HG03045 (cell line): ENCODE results near the gene FCHSD2.

Experiments
- ATAC-seq: cut with Tn5 transposase; IDR thresholded peaks from one replicate; pipeline ENCODE4 v1.9.1; 2021; ENCODE audit warnings: mild to moderate bottlenecking, moderate library complexity; ENCODE audit not compliant: unreplicated experiment

The FCHSD2 gene

GRCh38 chr11:72826942-72827480 lies 315.1 kb downstream of the FCHSD2 start:
- no peak for ATAC-seq

DNA sequence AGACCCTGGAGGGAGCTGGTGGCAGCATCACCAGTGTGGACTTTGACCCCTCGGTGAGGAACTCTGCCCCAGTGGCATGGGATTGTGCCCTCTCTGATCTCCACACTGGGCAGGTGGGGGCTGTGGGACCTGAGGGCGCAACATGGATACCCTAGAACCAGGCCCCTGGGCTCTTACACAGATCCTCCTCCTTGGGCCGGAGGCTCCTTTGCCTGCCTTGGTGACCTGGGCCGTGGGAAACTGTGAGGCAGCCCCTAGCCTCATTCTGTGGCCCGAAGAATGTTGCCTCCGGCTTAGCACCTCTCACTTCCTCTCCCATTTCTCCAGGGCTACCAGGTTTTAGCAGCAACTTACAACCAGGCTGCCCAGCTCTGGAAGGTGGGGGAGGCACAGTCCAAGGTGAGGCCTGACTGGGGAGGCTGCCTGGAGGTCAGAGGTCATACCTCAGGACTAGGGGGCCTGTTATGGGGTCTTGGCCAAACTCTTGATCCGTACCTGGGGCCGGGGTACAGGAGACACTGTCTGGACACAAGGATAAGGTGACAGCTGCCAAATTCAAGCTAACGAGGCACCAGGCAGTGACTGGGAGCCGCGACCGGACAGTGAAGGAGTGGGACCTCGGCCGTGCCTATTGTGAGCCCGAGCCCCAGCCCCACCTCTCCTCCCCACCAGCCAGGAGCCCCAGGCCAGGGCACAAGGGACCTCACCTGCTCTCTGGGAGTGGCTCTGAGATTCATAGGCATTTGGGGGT lies 315.8 kb downstream of the FCHSD2 start:
- no peak for ATAC-seq

DNA sequence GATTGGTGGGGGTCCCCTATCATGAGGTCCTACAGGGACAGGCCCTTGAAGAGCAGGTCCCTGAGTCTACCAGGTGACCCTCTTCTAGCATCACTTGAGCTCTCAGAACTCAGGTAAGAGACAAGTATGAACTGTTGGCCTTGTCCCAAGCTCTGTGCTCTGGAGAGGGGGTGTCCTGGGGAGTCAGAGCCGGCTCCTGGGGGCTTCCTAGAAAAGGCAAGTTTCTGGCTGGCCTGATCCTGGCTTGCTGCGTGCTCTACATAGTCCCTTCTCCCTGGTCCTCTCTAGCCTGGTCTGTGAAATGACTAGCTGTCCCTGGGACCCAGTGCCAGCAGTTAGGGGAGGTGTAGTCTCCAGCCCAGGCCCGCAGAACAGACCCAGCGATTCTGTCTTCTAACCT lies 316.5 kb downstream of the FCHSD2 start:
- no peak for ATAC-seq

DNA sequence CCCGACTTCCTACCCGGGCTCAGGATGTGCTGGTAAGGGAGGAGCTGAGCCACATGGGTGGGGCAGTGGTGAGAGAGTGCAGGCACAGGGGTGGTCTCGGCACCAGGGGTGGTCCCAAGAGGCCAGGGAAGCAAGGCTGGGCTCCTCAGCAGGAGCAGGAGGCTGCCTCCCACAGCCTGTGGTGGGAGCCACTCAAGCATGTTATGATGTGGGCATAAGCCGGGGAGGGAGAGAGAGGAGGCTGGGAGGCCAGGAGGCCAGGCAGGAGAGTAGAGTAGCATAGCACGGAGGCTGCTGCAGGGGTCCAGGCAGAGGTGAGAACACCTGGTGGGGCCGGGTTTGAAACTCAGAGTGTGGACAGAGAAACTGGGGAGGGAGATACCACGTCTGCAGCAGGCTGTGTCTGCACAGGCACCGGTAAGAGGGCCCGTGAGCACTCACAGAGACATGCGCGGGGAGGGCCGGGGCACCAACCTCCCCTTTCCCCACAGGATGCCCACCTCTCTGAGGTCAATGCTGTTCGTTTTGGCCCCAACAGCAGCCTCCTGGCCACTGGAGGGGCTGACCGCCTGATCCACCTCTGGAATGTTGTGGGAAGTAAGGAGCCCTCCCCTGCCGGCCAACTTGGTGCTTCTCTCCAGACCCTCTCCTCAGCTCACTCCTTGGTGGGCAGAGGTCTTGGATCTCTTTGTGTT lies 317.2 kb downstream of the FCHSD2 start:
- no peak for ATAC-seq

GRCh38 chr11:72824020-72824419 lies 318.1 kb downstream of the FCHSD2 start:
- no peak for ATAC-seq

DNA sequence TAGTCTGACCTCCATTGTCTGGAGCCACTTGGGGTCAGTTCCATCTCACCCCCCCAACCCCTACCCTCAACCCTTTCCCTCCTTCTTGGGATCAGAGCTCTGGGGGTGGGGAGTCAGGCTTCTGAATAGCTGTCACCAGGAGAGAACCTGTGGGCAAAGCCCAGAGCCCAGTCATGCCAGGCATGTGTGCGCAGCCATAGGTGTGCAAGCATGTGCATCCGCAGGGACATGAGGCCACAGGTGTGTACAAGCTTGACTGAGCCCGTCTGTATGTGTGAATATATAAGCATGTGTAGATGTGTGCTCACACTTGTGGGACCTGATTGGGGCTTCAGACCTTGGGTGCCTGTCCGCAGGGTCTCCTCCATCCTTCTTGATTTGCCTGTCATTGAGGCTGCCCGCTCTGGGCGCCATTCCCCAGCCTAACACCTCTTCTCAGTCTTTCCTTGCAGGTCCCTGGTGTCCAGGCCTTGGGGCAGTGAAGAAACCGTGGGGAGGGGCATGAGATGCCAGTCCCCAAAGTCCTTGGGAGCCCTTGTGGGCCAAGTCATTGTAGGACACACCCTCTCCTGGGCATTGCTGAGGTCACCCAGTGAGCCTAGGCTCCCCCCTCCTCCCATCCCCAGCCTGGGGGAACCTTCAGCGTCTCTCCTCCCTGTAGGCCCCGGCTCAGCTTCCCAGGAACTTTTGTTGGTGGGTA lies 318.9 kb downstream of the FCHSD2 start:
- no peak for ATAC-seq

DNA sequence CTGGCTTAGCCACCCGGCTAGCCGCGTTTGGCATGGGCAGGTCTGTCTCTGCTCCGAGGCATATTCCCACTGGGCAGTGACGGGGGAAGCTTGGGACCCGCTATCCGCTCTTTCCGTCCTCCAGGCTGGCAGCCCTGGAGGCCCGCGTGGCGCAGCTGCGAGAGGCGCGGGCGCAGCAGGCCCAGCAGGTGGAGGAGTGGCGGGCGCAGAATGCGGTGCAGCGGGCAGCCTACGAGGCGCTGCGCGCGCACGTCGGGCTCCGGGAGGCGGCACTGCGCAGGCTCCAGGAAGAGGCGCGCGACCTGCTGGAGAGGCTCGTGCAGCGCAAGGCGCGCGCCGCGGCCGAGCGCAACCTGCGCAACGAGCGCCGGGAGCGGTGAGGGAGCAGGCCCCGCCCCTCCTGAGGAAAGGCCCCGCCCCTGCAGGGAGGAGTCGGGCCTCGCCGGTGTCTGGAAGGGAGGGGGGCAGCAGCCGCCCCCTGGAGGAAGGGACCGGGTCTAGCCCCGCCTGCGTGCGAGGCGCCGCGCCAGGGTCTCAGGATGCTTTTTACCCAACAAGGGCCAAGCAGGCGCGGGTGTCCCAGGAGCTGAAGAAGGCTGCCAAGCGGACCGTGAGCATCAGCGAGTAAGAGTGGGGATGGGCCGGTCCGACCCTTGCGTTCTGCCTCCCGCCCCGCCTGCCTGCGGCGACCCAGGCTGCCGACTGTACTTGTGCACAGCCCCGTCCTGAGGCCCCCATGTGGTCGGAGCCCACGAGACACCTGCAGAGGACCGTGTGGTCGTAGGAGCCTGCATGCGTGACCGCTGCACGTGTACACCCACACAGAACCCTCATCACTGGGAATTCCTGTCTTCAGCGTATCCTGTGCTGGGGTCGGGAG lies 320.0 kb downstream of the FCHSD2 start:
- no peak for ATAC-seq

DNA sequence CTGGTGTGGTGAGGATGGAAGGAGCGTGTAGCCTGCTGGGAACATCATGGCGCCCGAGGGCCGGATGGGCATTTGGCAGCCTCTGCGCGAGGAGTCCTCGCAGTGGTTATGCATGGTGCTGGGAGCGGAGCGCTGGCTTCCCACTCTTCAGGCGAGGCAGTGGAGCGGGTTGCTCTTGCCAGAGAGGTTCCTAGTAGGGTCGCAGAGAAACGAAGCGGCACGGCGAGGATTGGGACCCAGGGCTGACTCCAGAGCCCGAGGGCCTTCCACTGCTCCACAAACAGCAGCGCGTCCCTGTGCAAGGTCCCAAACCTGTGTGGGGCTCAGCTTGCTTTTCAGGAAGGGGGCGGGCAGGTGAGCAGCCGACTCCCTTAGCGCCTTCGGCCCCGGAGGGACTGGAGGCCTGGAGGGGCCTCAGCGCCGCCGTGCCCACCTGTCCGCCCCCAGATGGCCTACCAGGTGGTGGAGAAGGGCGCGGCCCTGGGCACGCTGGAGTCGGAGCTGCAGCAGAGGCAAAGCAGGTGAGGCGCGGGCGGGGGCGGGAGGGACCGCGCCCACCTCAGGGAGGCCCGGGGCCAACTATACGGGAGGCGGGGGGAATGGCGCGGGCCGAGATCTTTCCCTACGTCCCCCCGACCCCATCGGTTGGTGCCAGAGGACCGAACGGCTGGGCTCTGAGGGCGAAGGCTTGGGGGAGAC lies 320.7 kb downstream of the FCHSD2 start:
- ATAC-seq: no peak

GRCh38 chr11:72820439-72821139 lies 321.5 kb downstream of the FCHSD2 start:
- no peak for ATAC-seq

DNA sequence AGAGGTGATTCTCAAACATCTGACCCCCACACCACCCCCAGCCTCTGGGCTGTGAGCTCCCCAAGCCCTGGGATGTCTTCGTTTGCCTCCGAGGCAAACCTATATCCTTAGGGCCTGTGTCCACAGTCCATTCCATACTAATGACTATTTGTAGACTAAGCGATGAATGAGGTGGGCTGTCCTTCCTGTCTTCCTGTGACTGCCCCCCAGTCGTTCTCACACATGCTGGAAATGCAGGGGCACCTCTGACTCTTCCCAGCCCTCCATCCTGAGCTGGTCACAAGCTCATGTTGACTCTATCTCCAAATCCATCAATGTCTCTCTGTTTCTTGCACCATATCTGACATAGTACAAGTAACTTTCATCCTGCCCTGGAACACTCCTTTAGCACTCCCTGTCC lies 323.1 kb downstream of the FCHSD2 start:
- no peak for ATAC-seq

- no peak for ATAC-seq
These were observed 324.2 kb downstream of the FCHSD2 start for GRCh38 chr11:72817966-72818365.

- ATAC-seq: no peak
These were observed 325.6 kb downstream of the FCHSD2 start for GRCh38 chr11:72816404-72816990.

- ATAC-seq: peak; percentile 1
These were observed 327.0 kb downstream of the FCHSD2 start for GRCh38 chr11:72815110-72815618.

DNA sequence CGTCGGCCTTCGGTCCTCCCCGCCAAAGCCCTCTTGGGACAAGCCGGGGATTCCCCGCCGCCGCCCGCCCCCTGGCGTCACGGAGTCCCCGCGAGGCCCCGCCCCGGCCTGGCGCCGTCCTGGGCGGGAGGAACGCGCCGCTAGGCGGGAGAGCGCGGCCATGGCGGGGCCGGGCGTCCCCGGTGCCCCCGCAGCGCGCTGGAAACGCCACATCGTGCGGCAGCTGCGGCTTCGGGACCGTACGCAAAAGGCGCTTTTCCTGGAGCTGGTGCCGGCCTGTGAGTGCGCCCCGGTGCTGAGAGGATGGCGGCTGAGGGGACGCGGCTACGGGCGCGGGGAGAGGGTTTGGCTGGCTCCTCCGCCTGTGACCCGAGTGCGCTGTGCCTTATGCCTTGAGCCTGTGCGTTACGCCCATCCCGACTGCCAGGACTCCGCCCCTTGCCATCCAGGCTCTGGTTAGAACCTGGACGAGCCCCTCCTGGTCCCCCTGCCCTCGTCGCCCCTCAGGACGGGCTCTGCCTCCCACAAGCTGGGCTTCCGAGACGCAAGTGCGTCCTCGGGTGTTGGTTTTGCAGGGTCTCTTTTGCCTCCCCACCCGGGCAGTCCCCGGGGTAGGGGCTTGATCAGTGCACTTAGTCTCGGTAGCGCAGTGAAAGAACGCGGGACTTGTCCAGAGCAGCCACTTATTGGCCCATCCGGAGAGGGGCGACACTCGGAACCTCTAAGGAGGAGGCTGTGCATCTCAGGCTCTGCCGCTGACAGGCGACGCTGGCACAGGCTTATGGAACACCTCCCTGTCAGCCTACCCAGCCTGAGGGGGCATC lies 327.6 kb downstream of the FCHSD2 start, which contains the start of gene ATG16L2:
ATG16L2 (plus strand) TSS at position 126 of the 824 bp plus-strand sequence; CDS start at position 161, 35 bp downstream.
- peak; percentile 73 for ATAC-seq

GRCh38 chr11:72813740-72814285 lies 328.3 kb downstream of the FCHSD2 start:
- peak; percentile 56 for ATAC-seq

- ATAC-seq: peak; percentile 27
These were observed 329.0 kb downstream of the FCHSD2 start for GRCh38 chr11:72812967-72813739.

DNA sequence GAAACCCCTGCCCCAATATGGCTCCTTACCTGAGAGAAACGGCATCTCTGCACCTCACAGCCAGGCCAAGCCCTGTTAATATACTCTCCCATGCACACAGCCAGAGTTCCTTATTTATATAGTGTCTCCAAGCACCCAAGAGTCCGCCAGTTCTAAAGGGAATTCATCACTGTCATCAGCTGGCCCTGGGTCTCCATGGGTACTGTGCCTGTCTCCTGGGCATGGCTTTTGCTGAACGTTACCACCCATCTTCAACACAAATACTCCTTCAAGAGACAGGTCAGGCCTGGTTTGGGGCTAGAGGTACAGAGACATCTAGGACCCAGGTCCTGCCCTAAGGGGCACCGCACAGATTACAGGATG lies 329.5 kb downstream of the FCHSD2 start:
- no peak for ATAC-seq
